DOHH2 (cell line): Measurements from ENCODE around the gene ALG9.

Experiments used
- H3F3A ChIP-seq: fragments of 200-600 bp; sonication (generic), shearing (Covaris generic); 2 replicates; pipeline ENCODE4 v1.6.0; 2016; ENCODE audit warnings: antibody characterized with exemption, mild to moderate bottlenecking; ENCODE audit not compliant: control insufficient read depth, insufficient read depth
- H3K27ac ChIP-seq: fragments of 200-600 bp; sonication (generic); 2 replicates; pipeline ENCODE4 v1.5.1; 2014; ENCODE audit warnings: low read depth, mild to moderate bottlenecking, low read length, moderate library complexity
- H3K27me3 ChIP-seq: fragments of 200-600 bp; sonication (generic); 2 replicates; pipeline ENCODE4 v1.6.1; 2014; ENCODE audit warnings: mild to moderate bottlenecking, low read length, mixed read lengths; ENCODE audit not compliant: control insufficient read depth
- H3K36me3 ChIP-seq: fragments of 200-600 bp; sonication (generic); 2 replicates; pipeline ENCODE4 v1.6.1; 2014; ENCODE audit warnings: mild to moderate bottlenecking, low read length, moderate library complexity, mixed read lengths; ENCODE audit not compliant: control insufficient read depth
- H3K4me1 ChIP-seq: fragments of 200-600 bp; sonication (generic); 2 replicates; pipeline ENCODE4 v1.6.1; 2014; ENCODE audit warnings: mild to moderate bottlenecking, low read length, mixed read lengths; ENCODE audit not compliant: control insufficient read depth
- H3K4me2 ChIP-seq: fragments of 200-600 bp; sonication (generic); 2 replicates; pipeline ENCODE4 v1.6.0; 2014; ENCODE audit warnings: mild to moderate bottlenecking, low read length, moderate library complexity
- H3K4me3 ChIP-seq: fragments of 200-600 bp; sonication (generic); 2 replicates; pipeline ENCODE4 v1.5.1; 2014; ENCODE audit warnings: mild to moderate bottlenecking, low read length, mixed read lengths
- H3K79me2 ChIP-seq: fragments of 200-600 bp; sonication (generic); 2 replicates; pipeline ENCODE4 v1.6.1; 2014; ENCODE audit warnings: mild to moderate bottlenecking, low read length, mixed read lengths; ENCODE audit not compliant: control insufficient read depth
- H3K9me2 ChIP-seq: fragments of 200-600 bp; sonication (generic); replicated peaks from 2 replicates; pipeline ENCODE4 v1.6.1; 2014; ENCODE audit warnings: mild to moderate bottlenecking, low read length, mixed read lengths; ENCODE audit not compliant: control insufficient read depth
- H3K9me3 ChIP-seq: fragments of 200-600 bp; sonication (generic); 2 replicates; pipeline ENCODE4 v1.6.1; 2014; ENCODE audit warnings: antibody characterized with exemption, low read length, mixed read lengths; ENCODE audit not compliant: control insufficient read depth, insufficient read depth
- H4K20me1 ChIP-seq: fragments of 200-600 bp; sonication (generic); 2 replicates; pipeline ENCODE4 v1.6.0; 2014; ENCODE audit warnings: low read depth, mild to moderate bottlenecking, antibody characterized with exemption, low read length, moderate library complexity; ENCODE audit not compliant: control insufficient read depth, insufficient read depth
- EZH2phosphoT487 ChIP-seq: fragments of 200-600 bp; sonication (generic); IDR thresholded peaks from 2 replicates; pipeline ENCODE4 v1.6.1; 2017; ENCODE audit warnings: borderline replicate concordance, mild to moderate bottlenecking, antibody characterized with exemption, low read length, moderate library complexity, mixed read lengths
- TF ChIP-seq, protein P1 (sequence below): fragments of 200-600 bp; sonication (generic); IDR thresholded peaks from one replicate; pipeline ENCODE4 v1.5.1; 2014; ENCODE audit warnings: antibody characterized with exemption, mild to moderate bottlenecking, low read depth, low read length; ENCODE audit not compliant: poor library complexity, severe bottlenecking

The ALG9 gene

DNA sequence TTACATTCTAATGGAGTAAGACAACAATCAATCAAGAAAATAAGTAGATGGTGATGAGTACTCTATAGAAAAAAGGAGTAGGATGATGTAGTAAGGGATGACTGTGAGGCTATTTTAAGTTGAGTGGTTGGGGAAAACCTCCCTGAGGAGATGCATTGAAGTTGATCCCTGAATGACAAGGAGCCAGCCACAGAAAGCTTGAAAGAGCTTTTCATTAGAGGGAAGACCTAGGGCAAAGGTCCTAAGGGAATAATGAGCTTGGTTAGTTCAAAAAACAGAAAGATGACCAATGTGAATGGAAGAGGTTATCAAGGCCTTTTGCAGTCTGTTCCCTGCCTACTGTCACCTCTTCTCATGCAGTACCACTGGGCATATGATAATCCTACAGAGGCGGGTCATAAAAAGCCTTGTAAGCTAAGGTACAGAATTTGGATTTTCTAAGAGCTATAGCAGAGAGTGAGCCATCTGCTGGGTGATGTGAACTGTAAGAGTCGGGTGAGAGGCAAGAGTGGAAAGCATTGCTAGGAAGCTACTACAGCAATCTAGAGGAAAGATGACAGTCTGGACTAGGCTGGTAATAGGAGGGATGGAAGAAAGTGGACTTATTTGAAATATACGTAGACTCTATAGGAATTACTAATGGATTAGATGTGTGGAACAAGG, 108.3 kb downstream of the ALG9 start:
- H3F3A ChIP-seq, result no peaks in the 10 kb centered on the region; the same call in 1 of the 2 replicates
- peaks cover 22% of the 10 kb centered on the region for H3K4me1 ChIP-seq
- no peaks in the 10 kb centered on the region for H3K27me3 ChIP-seq
- H3K4me2 ChIP-seq, result no peak overlapping the region
- peaks cover 77% of the 10 kb centered on the region for H3K36me3 ChIP-seq
- H3K4me3 ChIP-seq, result no peak overlapping the region
- no peaks in the 10 kb centered on the region for H3K9me2 ChIP-seq
- no peak overlapping the region for H3K27ac ChIP-seq
- H3K9me3 ChIP-seq, result no peaks in the 10 kb centered on the region
- peaks cover 35% of the 10 kb centered on the region for H3K79me2 ChIP-seq
- no peaks in the 10 kb centered on the region for H4K20me1 ChIP-seq
- TF ChIP-seq, protein P1, sequence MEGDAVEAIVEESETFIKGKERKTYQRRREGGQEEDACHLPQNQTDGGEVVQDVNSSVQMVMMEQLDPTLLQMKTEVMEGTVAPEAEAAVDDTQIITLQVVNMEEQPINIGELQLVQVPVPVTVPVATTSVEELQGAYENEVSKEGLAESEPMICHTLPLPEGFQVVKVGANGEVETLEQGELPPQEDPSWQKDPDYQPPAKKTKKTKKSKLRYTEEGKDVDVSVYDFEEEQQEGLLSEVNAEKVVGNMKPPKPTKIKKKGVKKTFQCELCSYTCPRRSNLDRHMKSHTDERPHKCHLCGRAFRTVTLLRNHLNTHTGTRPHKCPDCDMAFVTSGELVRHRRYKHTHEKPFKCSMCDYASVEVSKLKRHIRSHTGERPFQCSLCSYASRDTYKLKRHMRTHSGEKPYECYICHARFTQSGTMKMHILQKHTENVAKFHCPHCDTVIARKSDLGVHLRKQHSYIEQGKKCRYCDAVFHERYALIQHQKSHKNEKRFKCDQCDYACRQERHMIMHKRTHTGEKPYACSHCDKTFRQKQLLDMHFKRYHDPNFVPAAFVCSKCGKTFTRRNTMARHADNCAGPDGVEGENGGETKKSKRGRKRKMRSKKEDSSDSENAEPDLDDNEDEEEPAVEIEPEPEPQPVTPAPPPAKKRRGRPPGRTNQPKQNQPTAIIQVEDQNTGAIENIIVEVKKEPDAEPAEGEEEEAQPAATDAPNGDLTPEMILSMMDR, result no peak
- TF ChIP-seq EZH2phosphoT487, result no peak

DNA sequence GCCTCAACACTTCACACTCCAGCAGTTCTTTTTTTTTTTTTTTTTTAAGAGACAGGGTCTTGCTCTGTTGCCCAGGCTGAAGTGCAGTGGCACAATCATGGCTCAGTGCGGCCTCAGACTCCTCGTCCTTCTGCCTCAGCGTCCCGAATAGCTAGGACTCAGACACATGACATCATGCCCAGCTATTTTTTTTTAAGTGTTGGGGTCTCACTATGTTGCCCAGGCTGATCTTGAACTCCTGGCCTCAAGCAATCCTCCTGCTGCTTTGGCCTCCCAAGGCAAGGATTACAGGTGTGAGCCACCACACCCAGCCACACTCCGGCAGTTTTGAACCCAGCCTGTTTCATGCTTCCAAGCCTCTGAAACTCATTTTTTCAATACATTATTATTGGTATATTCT, 108.9 kb downstream of the ALG9 start:
- H3K79me2 ChIP-seq, result peaks cover 35% of the 10 kb centered on the region
- H3K9me2 ChIP-seq, result no peaks in the 10 kb centered on the region
- H3K4me2 ChIP-seq, result no peak overlapping the region
- peaks cover 82% of the 10 kb centered on the region for H3K36me3 ChIP-seq
- H3K4me1 ChIP-seq, result peaks cover 22% of the 10 kb centered on the region
- H3K4me3 ChIP-seq, result no peak overlapping the region
- no peak overlapping the region for H3K27ac ChIP-seq
- TF ChIP-seq, protein P1, result no peak
- no peak for TF ChIP-seq EZH2phosphoT487
- H4K20me1 ChIP-seq, result no peaks in the 10 kb centered on the region
- no peaks in the 10 kb centered on the region for H3K27me3 ChIP-seq
- H3F3A ChIP-seq, result no peaks in the 10 kb centered on the region; the same call in 1 of the 2 replicates
- H3K9me3 ChIP-seq, result no peaks in the 10 kb centered on the region

GRCh38 chr11:111761036-111761435, 110.3 kb downstream of the ALG9 start:
- H3F3A ChIP-seq, result no peaks in the 10 kb centered on the region; the same call in 1 of the 2 replicates
- H3K79me2 ChIP-seq, result peaks cover 34% of the 10 kb centered on the region
- H3K27ac ChIP-seq, result no peak overlapping the region
- no peak for TF ChIP-seq EZH2phosphoT487
- TF ChIP-seq, protein P1, result no peak
- no peak overlapping the region for H3K4me2 ChIP-seq
- no peaks in the 10 kb centered on the region for H4K20me1 ChIP-seq
- no peaks in the 10 kb centered on the region for H3K9me3 ChIP-seq
- H3K4me1 ChIP-seq, result peaks cover 13% of the 10 kb centered on the region
- peaks cover 92% of the 10 kb centered on the region for H3K36me3 ChIP-seq
- no peak overlapping the region for H3K4me3 ChIP-seq
- H3K9me2 ChIP-seq, result no peaks in the 10 kb centered on the region
- no peaks in the 10 kb centered on the region for H3K27me3 ChIP-seq
